Lung (tissue), 12 donors: ENCODE results near the gene ANTXR2. TPM values are rescaled to one million over a fixed set of nuclear protein-coding genes. Genes with fewer than 3 reads are reported as not detected.

Experiments used
- ATAC-seq: fragments of 200-7000 bp; cut with Tn5 transposase; one replicate; pipeline ENCODE4 v1.9.1; 2020; ENCODE audit warnings: moderate number of reproducible peaks; ENCODE audit not compliant: insufficient read depth, low FRiP score
- DNase-seq, 3 donors: peaks; one replicate each; pipeline ENCODE4 v3.0.0-alpha.2; 2013 to 2017
- H3K27ac ChIP-seq, 2 donors: one replicate each; pipeline ENCODE4 v1.5.1; 2013; ENCODE audit warnings: mild to moderate bottlenecking in 2 of 2, moderate library complexity in 2 of 2, control low read depth in 1 of 2, inconsistent platforms in 1 of 2, low read depth in 1 of 2, low read length in 1 of 2
- H3K27me3 ChIP-seq, 3 donors: one replicate each; pipeline ENCODE4 v1.5.1; 2013; ENCODE audit warnings: low read length in 2 of 3; ENCODE audit not compliant: control insufficient read depth in 3 of 3, insufficient read depth in 3 of 3
- H3K36me3 ChIP-seq, 4 donors: one replicate each; pipeline ENCODE4 v1.5.1; 2013; ENCODE audit warnings: low read length in 4 of 4, mild to moderate bottlenecking in 1 of 4, moderate library complexity in 1 of 4; ENCODE audit not compliant: control insufficient read depth in 4 of 4, insufficient read depth in 4 of 4
- H3K4me1 ChIP-seq, 5 donors: one replicate each; pipeline ENCODE4 v1.5.1; 2013; ENCODE audit warnings: low read length in 5 of 5, mild to moderate bottlenecking in 2 of 5, moderate library complexity in 1 of 5; ENCODE audit not compliant: control insufficient read depth in 5 of 5, insufficient read depth in 5 of 5
- H3K4me3 ChIP-seq: one replicate; pipeline ENCODE4 v1.5.1; 2013; ENCODE audit warnings: mild to moderate bottlenecking, control low read depth, moderate library complexity
- H3K9ac ChIP-seq, 2 donors: one replicate each; pipeline ENCODE4 v1.5.1; 2013; ENCODE audit warnings: low read length in 2 of 2, control low read depth in 1 of 2; ENCODE audit not compliant: insufficient read depth in 1 of 2
- H3K9me3 ChIP-seq, 4 donors: one replicate each; pipeline ENCODE4 v1.5.1; 2013; ENCODE audit warnings: low read length in 3 of 4, mild to moderate bottlenecking in 1 of 4, moderate library complexity in 1 of 4; ENCODE audit not compliant: control insufficient read depth in 4 of 4, insufficient read depth in 3 of 4
- WGBS, 2 donors: extraction: QIAGEN DNeasy Blood & Tissue Kit; methylation state at CpG; one replicate each; pipeline ENCODE4 v1.1.7; 2013; 5-methylcytosine and 5-hydroxymethylcytosine counted together
- polyA plus RNA-seq, 2 donors: library from polyadenylated mRNA; stranded (reverse); fragments of 200-250 nt; gene quantifications; one replicate each; pipeline ENCODE4 v1.2.1, GENCODE V29; 2013
- total RNA-seq, 2 donors: library from RNA; depleted of rRNA in 1 of 2; stranded (reverse); fragments of >200 nt in 1 of 2; gene quantifications; one replicate each; pipeline ENCODE4 v1.2.1, GENCODE V29; 2014 to 2021
- TF ChIP-seq, protein P1 (sequence below): IDR thresholded peaks from 2 replicates; pipeline ENCODE4 v1.5.1; 2012; ENCODE audit warnings: mild to moderate bottlenecking; ENCODE audit errors: control extremely low read depth, extremely low read depth
- donor health status: control.
- donor health status: control.
- donor health status: Bipolar disorder and iron deficiency.
- donor health status: healthy.
- donor health status: DM: yes; HTN: yes; CAD: no.

The ANTXR2 gene
- total and polyA plus RNA-seq, 4 donors: 4.8 to 47.2 (median 28.6) TPM

GRCh38 chr4:79856196-79856595 lies 216.8 kb downstream of the ANTXR2 start:
- Histone ChIP-seq H3K27ac (no peak overlapping the region), H3K9me3 (no peaks in the 10 kb centered on the region), H3K4me1 (peaks cover 0 to 23% (median 0%) of the 10 kb centered on the region in 5 donors), H3K9ac (no peak overlapping the region), H3K4me3 (no peak overlapping the region), H3K27me3 (no peaks in the 10 kb centered on the region), H3K36me3 (no peaks in the 10 kb centered on the region)
- no peak for ATAC-seq
- TF ChIP-seq, protein P1, sequence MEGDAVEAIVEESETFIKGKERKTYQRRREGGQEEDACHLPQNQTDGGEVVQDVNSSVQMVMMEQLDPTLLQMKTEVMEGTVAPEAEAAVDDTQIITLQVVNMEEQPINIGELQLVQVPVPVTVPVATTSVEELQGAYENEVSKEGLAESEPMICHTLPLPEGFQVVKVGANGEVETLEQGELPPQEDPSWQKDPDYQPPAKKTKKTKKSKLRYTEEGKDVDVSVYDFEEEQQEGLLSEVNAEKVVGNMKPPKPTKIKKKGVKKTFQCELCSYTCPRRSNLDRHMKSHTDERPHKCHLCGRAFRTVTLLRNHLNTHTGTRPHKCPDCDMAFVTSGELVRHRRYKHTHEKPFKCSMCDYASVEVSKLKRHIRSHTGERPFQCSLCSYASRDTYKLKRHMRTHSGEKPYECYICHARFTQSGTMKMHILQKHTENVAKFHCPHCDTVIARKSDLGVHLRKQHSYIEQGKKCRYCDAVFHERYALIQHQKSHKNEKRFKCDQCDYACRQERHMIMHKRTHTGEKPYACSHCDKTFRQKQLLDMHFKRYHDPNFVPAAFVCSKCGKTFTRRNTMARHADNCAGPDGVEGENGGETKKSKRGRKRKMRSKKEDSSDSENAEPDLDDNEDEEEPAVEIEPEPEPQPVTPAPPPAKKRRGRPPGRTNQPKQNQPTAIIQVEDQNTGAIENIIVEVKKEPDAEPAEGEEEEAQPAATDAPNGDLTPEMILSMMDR: no peak
- 93% methylated on average over 3 of the region's 3 CpGs for WGBS, 2 donors
- no peak for DNase-seq

DNA sequence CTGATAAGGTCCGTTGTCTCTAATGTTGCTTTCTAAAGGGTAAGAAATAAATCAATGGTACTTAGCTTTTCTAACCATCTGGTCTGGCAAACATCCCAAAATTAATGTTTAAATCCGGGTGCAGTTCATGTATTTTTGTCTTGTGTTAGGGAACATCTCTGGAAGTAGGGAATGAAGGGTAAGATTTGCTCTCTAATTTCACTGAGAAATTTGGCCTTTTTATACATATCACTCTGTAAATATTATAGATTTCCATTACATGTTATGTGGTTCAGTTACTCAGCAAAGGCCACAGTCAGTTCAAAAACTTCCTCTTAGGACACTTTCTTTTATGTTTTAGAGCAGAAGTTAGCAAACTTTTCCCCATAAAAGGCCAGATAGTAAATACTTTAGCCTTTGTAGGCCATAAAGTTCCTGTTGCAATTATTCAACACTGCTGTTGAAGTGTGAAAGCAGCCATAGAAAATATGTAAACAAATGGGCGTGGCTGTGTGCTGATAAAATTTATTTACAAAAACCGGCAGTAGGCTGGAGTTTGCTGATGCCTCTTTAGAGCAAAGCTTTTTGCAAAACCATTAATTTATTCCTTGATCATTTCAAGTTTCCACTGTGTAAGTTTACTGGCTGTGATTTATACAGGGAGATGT lies 218.1 kb downstream of the ANTXR2 start:
- H3K36me3 ChIP-seq: no peaks in the 10 kb centered on the region
- H3K9ac ChIP-seq: no peak overlapping the region
- peaks cover 0 to 23% (median 0%) of the 10 kb centered on the region in 5 donors for H3K4me1 ChIP-seq
- ATAC-seq (no peak), DNase-seq (peak in 2 of 3 donors; percentile 68 to 71)
- WGBS, 2 donors: 15 to 42% methylated on average over 4 of the region's 4 CpGs
- no peaks in the 10 kb centered on the region for H3K27me3 ChIP-seq
- TF ChIP-seq, protein P1: no peak
- H3K27ac ChIP-seq: no peak overlapping the region
- H3K4me3 ChIP-seq: no peak overlapping the region
- no peaks in the 10 kb centered on the region for H3K9me3 ChIP-seq

- DNase-seq (peak; percentile 15 to 63 (median 49)), ATAC-seq (peak; percentile 55)
- Histone ChIP-seq H3K9ac (no peak overlapping the region), H3K36me3 (no peaks in the 10 kb centered on the region), H3K27ac (no peak overlapping the region), H3K4me3 (no peak overlapping the region), H3K4me1 (peaks cover 0 to 23% (median 0%) of the 10 kb centered on the region in 5 donors), H3K27me3 (no peaks in the 10 kb centered on the region), H3K9me3 (no peaks in the 10 kb centered on the region)
- TF ChIP-seq, protein P1: no peak
- 56 to 78% methylated on average over 4 of the region's 4 CpGs for WGBS, 2 donors
These were observed 220.7 kb downstream of the ANTXR2 start for GRCh38 chr4:79852305-79852730.
